Endodermal cell (in vitro differentiated cells): Measurements from ENCODE around the gene SENP8. TPM values are rescaled to one million over a fixed set of nuclear protein-coding genes. Genes with fewer than 3 reads are reported as not detected.

Experiments
- DNase-seq: peaks from one replicate; pipeline ENCODE4 v3.0.0-alpha.2; 2017
- H3K27ac ChIP-seq: 2 replicates; pipeline ENCODE4 v1.5.1; 2013; ENCODE audit warnings: mild to moderate bottlenecking, low read depth, low read length, moderate library complexity
- H3K27me3 ChIP-seq: 2 replicates; pipeline ENCODE4 v1.6.1; 2013; ENCODE audit warnings: mild to moderate bottlenecking, low read length, moderate library complexity; ENCODE audit not compliant: insufficient read depth, control insufficient read depth, poor library complexity, severe bottlenecking
- H3K36me3 ChIP-seq: 2 replicates; pipeline ENCODE4 v1.7.0; 2013; ENCODE audit warnings: mild to moderate bottlenecking, low read length, moderate library complexity; ENCODE audit not compliant: control insufficient read depth, insufficient read depth
- H3K4me1 ChIP-seq: one replicate; pipeline ENCODE4 v1.7.0; 2013; ENCODE audit warnings: low read length; ENCODE audit not compliant: control insufficient read depth, insufficient read depth
- H3K4me3 ChIP-seq: 2 replicates; pipeline ENCODE4 v1.5.1; 2013; ENCODE audit warnings: mild to moderate bottlenecking, low read length, moderate library complexity
- H3K9ac ChIP-seq: 2 replicates; pipeline ENCODE4 v1.6.1; 2013; ENCODE audit warnings: mild to moderate bottlenecking, low read length, moderate library complexity; ENCODE audit not compliant: poor library complexity, severe bottlenecking; ENCODE audit errors: extremely low read depth
- H3K9me3 ChIP-seq: 2 replicates; pipeline ENCODE4 v1.6.1; 2013; ENCODE audit warnings: mild to moderate bottlenecking, low read length, moderate library complexity; ENCODE audit not compliant: control insufficient read depth
- H3K27ac Mint-ChIP-seq: 2 replicates; pipeline ENCODE4 v1.8.0; 2020; ENCODE audit warnings: mixed read lengths
- H3K27me3 Mint-ChIP-seq: 2 replicates; pipeline ENCODE4 v1.8.0; 2021; ENCODE audit warnings: mild to moderate bottlenecking, mixed read lengths; ENCODE audit not compliant: insufficient read depth
- H3K36me3 Mint-ChIP-seq: 2 replicates; pipeline ENCODE4 v1.8.0; 2020; ENCODE audit warnings: low read depth, mixed read lengths
- H3K4me1 Mint-ChIP-seq: 2 replicates; pipeline ENCODE4 v1.8.0; 2020; ENCODE audit warnings: mixed read lengths
- H3K4me3 Mint-ChIP-seq: 2 replicates; pipeline ENCODE4 v1.8.0; 2020; ENCODE audit warnings: mild to moderate bottlenecking, moderate library complexity, mixed read lengths
- H3K9me3 Mint-ChIP-seq: 2 replicates; pipeline ENCODE4 v1.8.0; 2020; ENCODE audit warnings: mild to moderate bottlenecking, mixed read lengths
- WGBS, 2 experiments: methylation state at CpG; one replicate each; pipeline versions ENCODE4 v1.1.5 to v1.1.7; 2013; ENCODE audit warnings: missing lambda C conversion rate in 2 of 2, mixed read lengths in 1 of 2; ENCODE audit not compliant: insufficient coverage in 1 of 2, insufficient read length in 1 of 2; 5-methylcytosine and 5-hydroxymethylcytosine counted together
- total RNA-seq, 2 donors: library from RNA; stranded (reverse); fragmentation: NEBNext Ultra II Directional in 1 of 2; extraction: Animal tissue kit (Norgen Biotek cat#: 25700) in 1 of 2; gene quantifications; 2 replicates in 1 of 2; 3 replicates in 1 of 2; pipeline ENCODE4 v1.2.1, GENCODE V29; 2021
- TF ChIP-seq, protein P1 (sequence below): fragments of 200-600 bp; sonication (generic); conservative IDR thresholded peaks from 2 replicates; pipeline ENCODE4 v1.5.0; 2021; ENCODE audit warnings: antibody characterized with exemption, mild to moderate bottlenecking

SENP8 gene
- total RNA-seq, 2 donors from 2014 or later, result 4.7 to 6.6 TPM

- Histone ChIP-seq H3K4me1 (peaks cover 3% of the 10 kb centered on the region), H3K9me3 (no peaks in the 10 kb centered on the region), H3K36me3 (no peaks in the 10 kb centered on the region), H3K27ac (peak overlapping the region; percentile 77), H3K4me3 (peak overlapping the region; percentile 96), H3K27me3 (no peaks in the 10 kb centered on the region), H3K9ac (peak overlapping the region; percentile 42)
- no peaks in the 10 kb centered on the region for H3K36me3 Mint-ChIP-seq
- H3K27ac Mint-ChIP-seq, result peak overlapping the region; percentile 94
- H3K27me3 Mint-ChIP-seq, result no peaks in the 10 kb centered on the region
- H3K9me3 Mint-ChIP-seq, result no peaks in the 10 kb centered on the region
- H3K4me3 Mint-ChIP-seq, result peak overlapping the region; percentile 95
- TF ChIP-seq, protein P1, sequence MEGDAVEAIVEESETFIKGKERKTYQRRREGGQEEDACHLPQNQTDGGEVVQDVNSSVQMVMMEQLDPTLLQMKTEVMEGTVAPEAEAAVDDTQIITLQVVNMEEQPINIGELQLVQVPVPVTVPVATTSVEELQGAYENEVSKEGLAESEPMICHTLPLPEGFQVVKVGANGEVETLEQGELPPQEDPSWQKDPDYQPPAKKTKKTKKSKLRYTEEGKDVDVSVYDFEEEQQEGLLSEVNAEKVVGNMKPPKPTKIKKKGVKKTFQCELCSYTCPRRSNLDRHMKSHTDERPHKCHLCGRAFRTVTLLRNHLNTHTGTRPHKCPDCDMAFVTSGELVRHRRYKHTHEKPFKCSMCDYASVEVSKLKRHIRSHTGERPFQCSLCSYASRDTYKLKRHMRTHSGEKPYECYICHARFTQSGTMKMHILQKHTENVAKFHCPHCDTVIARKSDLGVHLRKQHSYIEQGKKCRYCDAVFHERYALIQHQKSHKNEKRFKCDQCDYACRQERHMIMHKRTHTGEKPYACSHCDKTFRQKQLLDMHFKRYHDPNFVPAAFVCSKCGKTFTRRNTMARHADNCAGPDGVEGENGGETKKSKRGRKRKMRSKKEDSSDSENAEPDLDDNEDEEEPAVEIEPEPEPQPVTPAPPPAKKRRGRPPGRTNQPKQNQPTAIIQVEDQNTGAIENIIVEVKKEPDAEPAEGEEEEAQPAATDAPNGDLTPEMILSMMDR, result no peak
- H3K4me1 Mint-ChIP-seq, result peaks cover 31% of the 10 kb centered on the region
- 0% methylated on average over 16 to 59 of the region's 59 CpGs for WGBS, 2 experiments
- DNase-seq, result peak; percentile 92
These were observed 652 bp upstream of the SENP8 start for GRCh38 chr15:72117486-72118016.

DNA sequence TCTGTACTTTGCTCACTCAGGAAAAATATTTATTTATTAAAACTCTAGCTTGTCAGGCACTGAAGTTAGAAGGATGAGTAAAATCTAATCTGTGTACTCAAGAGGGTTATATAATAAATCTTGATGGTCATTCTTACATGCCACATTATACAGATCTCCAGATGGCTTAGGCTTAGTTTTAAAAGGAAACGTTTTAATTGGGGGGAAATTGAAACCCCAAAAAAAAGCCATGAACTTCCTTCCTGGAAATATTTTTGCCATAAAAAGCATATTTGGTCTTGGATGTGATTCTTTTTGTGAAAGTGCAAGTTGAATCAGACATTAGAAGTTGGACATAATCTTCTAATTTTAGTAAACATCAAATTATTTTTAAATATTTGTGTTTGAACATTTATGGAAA, 6.0 kb downstream of the SENP8 start:
- no peaks in the 10 kb centered on the region for H3K36me3 ChIP-seq
- no peak overlapping the region for H3K4me3 Mint-ChIP-seq
- H3K9ac ChIP-seq, result no peak overlapping the region
- H3K9me3 ChIP-seq, result no peaks in the 10 kb centered on the region
- 89% methylated on average over 1 of the region's 1 CpG; no CpG with 5 or more reads in 1 of the 2 experiments for WGBS, 2 experiments
- no peak for DNase-seq
- H3K27me3 ChIP-seq, result no peaks in the 10 kb centered on the region
- no peaks in the 10 kb centered on the region for H3K27me3 Mint-ChIP-seq
- no peak overlapping the region for H3K27ac Mint-ChIP-seq
- H3K4me3 ChIP-seq, result no peak overlapping the region
- no peak overlapping the region for H3K27ac ChIP-seq
- no peaks in the 10 kb centered on the region for H3K9me3 Mint-ChIP-seq
- peaks cover 3% of the 10 kb centered on the region for H3K4me1 ChIP-seq
- no peaks in the 10 kb centered on the region for H3K36me3 Mint-ChIP-seq
- TF ChIP-seq, protein P1, result no peak
- peaks cover 7% of the 10 kb centered on the region for H3K4me1 Mint-ChIP-seq

- no peaks in the 10 kb centered on the region for H3K4me1 ChIP-seq
- no peak overlapping the region for H3K9ac ChIP-seq
- no peaks in the 10 kb centered on the region for H3K4me1 Mint-ChIP-seq
- H3K36me3 ChIP-seq, result no peaks in the 10 kb centered on the region
- H3K27ac Mint-ChIP-seq, result no peak overlapping the region
- H3K9me3 Mint-ChIP-seq, result no peaks in the 10 kb centered on the region
- no peaks in the 10 kb centered on the region for H3K27me3 ChIP-seq
- H3K9me3 ChIP-seq, result no peaks in the 10 kb centered on the region
- H3K27me3 Mint-ChIP-seq, result no peaks in the 10 kb centered on the region
- no peaks in the 10 kb centered on the region for H3K36me3 Mint-ChIP-seq
- H3K27ac ChIP-seq, result no peak overlapping the region
- TF ChIP-seq, protein P1, result no peak
- H3K4me3 ChIP-seq, result no peak overlapping the region
- no peak overlapping the region for H3K4me3 Mint-ChIP-seq
- 80 to 81% methylated on average over 2 of the region's 2 CpGs for WGBS, 2 experiments
- no peak for DNase-seq
These were observed 9.6 kb downstream of the SENP8 start for GRCh38 chr15:72127724-72128322.
